Measurements from ENCODE around the gene CBX5. TPM values are rescaled to one million over a fixed set of nuclear protein-coding genes. Genes with fewer than 3 reads are reported as not detected.

Gene CBX5
- total RNA-seq, 4 donors from 2014 or later = 19.2 to 32.4 (median 24.0) TPM

DNA sequence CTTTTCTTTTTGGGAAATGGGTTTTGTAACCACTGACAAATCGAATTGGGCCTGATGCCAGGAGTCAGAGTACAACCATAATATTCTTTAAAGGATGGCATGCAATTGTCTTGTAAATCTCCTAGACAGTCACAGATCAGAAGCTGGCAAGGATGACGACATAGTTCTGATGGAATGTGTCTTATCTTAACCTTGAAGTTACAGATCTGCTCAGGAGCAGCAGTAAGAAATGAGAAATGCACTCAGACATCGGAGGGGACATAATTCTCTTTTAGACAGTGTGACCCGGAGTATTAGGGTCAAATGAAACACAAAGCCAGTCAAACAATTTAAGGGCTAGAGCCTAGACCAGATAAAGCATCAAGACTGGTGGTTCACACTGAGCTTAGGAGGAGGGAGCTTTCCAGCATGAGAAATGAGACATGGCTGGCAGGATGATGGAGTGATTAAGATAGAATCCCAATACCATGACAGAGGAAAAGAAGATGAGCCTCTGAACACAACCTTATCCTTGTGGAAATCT lies 17.5 kb downstream of the CBX5 start:
- TF ChIP-seq, protein P1, sequence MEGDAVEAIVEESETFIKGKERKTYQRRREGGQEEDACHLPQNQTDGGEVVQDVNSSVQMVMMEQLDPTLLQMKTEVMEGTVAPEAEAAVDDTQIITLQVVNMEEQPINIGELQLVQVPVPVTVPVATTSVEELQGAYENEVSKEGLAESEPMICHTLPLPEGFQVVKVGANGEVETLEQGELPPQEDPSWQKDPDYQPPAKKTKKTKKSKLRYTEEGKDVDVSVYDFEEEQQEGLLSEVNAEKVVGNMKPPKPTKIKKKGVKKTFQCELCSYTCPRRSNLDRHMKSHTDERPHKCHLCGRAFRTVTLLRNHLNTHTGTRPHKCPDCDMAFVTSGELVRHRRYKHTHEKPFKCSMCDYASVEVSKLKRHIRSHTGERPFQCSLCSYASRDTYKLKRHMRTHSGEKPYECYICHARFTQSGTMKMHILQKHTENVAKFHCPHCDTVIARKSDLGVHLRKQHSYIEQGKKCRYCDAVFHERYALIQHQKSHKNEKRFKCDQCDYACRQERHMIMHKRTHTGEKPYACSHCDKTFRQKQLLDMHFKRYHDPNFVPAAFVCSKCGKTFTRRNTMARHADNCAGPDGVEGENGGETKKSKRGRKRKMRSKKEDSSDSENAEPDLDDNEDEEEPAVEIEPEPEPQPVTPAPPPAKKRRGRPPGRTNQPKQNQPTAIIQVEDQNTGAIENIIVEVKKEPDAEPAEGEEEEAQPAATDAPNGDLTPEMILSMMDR (IDR thresholded peaks at IDR 0.05; ENCODE audit: low read depth) = no peak

DNA sequence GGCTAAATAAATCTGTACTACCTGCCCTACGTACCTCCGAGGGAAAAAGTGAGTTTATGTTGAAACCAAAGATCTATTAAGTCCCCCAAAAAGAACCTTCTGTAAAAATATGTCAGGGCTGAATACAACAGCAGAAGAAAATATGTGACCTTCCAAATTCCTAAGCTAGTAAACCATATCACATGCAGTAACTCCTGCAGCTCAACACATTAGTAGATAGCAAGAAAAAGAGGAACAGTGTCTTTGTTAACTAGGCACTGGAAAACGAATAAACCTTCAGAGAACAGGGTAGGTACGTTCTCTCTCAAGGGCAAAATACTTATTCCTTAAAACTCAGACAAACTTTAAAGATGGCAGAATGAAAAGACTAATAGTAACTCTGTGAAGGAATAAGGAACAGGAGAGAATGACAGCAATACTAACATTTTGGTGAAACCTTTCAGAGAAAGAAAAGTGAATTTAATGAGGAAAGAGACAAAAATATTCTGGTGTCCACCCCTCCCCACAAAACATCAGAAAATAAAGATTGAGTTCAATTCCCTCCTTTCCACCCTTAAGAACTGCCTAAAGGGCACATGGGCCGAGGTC lies 18.0 kb downstream of the CBX5 start:
- TF ChIP-seq, protein P1 (IDR thresholded peaks at IDR 0.05; ENCODE audit: low read depth) = no peak

DNA sequence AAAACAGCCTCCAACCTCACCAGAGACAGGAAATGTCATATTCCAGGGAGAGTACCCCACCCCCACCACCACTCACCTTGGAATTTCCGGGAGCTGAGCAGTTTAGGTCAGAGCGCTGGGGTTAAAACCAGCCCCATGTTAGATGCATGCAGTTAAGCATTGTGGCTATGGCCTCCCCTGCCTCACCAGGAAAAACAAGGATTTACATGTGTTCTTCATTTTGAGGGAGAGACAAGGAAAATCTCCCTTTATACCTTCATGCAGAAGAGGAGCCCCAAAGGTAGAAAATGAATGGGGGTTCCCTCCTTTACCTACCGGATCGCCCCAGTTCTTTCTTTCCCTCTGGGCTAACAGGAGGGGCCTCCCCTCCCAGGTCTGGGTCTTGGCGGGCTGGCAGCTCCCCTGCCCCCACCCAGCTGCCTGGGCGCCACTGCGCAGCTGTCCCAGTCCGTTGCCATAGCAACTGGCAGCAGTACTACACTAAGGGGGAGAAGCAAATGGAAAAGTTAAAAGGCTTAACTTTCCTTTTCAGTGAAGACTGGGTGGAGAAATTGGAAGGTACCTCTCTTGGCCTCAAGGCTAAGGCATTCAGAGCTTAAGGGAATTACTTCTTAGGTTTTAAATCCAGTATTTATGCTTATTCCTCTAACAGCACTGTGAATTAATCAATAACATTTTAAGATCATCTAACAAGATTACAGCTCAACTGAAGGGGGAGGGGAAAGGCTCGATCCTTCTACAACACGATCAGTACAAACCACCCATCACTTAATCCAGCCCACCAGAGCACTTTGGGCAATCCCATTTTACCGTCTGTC lies 20.5 kb downstream of the CBX5 start:
- TF ChIP-seq, protein P1 (IDR thresholded peaks at IDR 0.05; ENCODE audit: low read depth) = no peak

DNA sequence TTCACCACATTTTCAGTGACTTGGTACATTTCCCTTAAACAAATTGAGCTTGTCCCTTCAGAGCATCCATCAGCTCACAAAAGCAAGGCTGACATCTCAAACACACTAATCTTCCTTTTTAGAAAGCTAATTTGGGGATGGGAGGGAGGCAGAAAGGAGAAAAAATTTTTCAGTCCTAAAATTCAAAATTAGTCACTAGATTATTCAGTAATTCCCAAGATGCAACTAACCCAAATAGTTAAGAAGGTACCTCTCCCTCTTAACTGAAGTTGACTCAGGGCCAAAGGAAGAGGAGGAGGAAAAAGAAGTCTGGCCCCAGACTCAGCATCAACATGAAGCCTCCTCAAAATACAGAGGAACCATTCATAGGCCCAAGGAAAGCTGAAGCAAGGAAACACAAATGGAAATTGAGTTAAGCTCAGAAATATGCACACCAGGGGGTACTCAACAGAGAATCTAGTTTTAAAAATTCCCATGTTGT lies 21.7 kb downstream of the CBX5 start:
- TF ChIP-seq, protein P1 (IDR thresholded peaks at IDR 0.05; ENCODE audit: low read depth) = no peak

DNA sequence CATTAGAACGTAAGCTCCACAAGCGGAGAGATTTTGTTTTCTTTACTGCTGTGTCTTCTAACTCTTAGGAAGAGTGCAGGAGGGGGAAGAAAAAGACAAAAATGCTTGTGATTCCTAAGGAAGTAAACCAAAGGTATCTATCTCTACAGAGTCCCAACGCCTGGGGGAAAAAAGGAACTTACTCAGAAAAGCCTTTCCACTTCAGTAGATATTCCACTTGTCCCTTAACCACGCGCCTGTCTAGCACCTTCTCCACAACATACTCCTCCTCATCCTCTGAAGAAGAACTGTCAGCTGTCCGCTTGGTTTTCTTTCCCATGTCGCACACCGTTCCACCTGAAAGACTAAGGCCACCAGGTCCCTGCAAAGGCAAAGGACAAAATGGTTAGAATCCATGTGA lies 22.6 kb downstream of the CBX5 start:
- TF ChIP-seq, protein P1 (IDR thresholded peaks at IDR 0.05; ENCODE audit: low read depth) = no peak

DNA sequence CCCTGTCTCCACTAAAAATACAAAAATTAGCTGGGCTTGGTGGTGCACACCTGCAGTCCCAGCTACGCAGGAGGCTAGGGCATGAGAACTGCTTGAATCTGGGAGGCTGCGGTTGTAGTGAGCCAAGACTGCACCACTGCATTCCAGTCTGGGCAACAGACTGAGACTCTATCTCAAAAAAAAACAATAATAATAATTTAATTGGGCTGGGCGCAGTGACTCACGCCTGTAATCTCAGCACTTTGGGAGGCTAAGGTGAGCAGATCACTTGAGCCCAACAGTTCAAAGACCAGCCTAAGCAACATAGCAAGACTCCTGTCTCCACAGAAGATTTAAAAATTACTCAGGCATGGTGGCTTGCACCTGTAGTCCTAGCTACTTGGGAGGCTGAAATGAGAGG lies 26.7 kb downstream of the CBX5 start:
- TF ChIP-seq, protein P1 (IDR thresholded peaks at IDR 0.05; ENCODE audit: low read depth) = no peak

DNA sequence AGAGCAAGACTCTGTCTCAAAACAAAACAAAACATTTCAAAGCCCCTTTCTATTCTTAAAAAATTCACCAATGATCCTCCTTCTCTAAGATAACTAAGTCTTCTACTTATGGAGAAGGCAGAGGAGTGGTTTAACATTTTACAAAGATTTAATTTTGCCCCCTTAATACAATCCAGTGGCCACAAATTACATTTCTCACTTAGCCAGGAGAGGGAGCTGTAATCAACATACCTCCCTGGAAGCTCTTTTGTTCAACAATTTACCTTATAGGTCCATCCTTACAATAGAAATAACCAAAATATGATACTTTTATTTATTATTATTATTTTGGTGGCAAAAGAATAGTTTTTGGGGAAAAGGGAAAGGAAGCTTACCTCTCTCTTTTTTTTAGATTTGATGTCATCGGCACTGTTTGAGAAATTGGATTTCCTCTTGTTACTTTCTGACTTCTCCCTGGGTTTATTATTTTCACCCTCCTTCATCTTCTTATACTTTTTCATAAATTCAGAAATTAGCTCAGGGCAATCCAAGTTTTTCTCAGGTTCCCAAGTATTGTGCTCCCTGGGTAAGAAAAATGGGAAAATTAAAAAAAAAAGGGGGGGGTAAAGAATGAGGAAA lies 28.1 kb downstream of the CBX5 start:
- TF ChIP-seq, protein P1 (IDR thresholded peaks at IDR 0.05; ENCODE audit: low read depth) = no peak
